ENCODE results near the gene UCK1.

UCK1 gene

DNA sequence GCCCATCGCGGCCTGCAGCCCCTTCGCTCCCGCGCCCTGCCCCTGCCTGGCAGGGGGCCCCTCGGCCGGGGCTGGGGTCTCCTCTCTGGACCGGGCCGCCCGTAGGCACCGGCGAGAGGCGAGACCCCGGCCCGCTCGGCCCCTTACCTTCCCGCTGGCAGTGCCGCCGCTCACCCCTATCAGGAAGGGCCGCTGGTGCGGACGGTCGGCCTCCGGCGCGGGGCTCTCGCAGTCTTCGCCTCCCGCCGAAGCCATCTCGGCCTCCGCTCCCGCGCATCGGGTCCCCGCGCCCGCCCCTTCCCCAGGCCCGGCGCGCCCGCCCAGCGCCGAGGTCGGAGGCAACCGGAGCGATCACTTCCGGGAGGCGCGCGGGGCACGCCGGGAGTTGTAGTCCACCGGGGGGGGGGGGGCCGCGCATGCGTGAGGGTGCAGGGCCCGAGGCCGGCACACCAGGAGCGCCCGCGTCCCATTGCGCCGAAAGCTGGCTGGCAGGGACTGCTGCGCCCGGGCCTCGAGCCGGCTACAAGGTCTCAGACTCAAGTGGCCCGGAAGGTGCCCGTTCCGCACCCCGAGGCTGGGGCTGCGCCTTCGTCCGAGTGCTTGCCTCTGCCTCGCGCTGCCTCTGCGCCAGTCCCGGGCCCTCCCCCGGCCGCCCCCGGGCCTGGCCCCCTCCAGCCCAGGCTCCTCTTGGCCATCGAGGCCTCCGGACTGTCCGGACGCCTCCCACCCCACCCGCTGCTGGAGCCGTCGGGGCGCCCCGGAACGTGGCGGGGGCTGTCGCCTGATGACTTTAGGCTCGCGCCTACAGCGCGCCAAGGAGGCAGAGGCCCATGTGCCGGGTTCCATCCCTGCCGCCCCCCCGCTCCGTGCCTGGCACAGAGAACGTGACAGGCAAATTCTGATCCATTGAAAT lies at the start of gene UCK1:
Gene UCK1, minus strand, starts transcription at position 344 of the 913 bp plus-strand sequence. Its CDS starts 89 bp downstream, at position 255.
- peak; percentile 71 to 81 for DNase-seq

DNA sequence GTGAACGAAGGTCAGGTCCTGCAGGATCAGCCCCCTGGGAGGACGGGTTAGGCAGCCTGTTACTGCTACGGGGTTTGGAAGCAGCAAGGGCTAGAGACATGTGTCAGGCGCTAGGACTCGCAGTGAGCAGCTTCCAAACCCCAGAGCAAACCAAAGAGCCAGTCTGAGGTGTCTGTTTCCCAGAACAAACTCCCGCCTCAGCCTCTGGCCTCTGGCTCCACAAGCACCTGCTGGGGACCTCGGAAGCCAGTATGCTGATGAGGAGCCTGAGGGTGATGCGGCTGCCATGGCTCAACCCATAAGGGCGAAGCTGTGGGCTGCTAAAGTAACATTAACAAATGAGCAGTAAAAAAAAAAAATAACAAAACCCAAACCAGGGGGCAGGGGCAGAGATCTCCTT lies 49.3 kb upstream of the UCK1 start:
- no peak for DNase-seq

DNA sequence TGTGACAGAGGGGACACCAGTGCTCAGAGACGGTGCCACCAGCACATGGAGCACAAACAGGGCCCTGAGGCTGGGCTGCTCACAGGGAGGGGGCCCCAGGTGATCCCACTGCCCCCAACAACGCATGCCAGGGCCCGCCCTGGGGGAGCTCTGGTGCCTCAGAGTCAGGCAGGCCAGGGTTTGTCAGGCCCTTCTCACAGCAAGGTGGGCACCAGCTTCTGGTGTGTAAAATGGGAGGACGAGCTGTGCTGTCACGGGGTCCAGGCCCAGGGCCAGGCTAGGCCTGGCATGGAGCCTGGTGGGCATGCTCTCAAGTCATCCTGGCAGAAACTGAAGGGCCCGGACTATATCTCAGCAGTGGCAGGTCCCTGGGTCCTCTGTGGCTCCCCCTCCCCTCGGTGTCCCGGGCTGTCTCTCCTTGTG lies 48.7 kb upstream of the UCK1 start:
- DNase-seq: no peak

DNA sequence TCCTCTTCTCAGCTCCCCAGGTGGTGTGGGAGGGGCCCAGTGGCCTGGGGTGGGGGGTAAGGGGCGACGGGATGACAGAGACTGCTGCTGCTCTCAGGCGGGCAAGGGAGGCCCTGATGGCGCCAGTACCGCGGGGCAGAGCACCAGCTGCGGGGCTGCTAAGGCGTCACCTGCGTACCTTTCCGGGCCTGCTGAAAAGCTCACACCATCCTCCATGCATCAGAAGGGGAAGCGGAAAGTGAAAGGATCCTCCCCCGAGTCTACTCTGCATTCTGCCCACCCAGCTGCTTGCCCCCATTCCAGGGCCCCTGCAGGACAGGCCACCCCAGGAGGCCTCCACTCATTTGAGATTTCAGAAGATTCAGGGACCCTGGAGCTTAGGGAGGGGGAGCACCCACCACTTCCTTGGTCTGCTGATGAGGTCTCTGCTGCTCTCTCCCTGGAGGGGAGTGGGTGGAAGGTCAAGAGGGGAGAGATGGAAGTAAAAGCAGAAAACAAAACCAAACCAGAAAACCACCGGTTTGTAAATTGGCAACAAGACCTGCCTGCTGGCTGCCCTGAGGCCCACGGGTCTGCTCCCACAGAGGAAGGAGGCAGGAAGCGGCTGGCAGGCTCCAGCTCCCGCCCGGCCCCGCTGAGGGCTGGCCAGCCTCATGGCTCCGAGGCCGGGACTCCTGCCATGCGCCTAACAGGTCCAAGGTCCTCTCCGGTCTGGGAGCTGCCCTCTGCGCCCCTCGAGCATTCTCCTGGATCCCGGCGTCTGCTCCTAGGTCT lies 47.9 kb upstream of the UCK1 start:
- DNase-seq: peak; percentile 34

DNA sequence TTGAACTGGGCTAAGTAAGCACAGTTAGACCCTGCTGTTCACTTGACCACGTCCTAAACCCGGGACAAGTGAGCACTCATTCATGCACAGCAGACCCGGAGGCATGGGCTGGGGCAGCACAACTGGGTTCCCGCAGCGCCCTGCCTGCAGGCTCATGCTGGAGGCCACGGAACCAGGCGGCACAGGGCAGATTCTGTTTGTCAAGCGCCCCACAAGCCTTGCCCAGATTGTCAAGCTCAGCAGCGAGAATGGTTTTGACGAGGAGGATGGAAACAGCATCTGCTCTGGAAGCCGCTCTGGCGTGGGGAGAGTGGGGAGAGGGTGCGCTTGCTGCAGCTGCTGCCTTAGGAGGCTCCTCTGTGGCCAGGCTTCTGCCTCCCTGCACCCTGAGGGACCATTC lies 47.0 kb upstream of the UCK1 start:
- no peak for DNase-seq

DNA sequence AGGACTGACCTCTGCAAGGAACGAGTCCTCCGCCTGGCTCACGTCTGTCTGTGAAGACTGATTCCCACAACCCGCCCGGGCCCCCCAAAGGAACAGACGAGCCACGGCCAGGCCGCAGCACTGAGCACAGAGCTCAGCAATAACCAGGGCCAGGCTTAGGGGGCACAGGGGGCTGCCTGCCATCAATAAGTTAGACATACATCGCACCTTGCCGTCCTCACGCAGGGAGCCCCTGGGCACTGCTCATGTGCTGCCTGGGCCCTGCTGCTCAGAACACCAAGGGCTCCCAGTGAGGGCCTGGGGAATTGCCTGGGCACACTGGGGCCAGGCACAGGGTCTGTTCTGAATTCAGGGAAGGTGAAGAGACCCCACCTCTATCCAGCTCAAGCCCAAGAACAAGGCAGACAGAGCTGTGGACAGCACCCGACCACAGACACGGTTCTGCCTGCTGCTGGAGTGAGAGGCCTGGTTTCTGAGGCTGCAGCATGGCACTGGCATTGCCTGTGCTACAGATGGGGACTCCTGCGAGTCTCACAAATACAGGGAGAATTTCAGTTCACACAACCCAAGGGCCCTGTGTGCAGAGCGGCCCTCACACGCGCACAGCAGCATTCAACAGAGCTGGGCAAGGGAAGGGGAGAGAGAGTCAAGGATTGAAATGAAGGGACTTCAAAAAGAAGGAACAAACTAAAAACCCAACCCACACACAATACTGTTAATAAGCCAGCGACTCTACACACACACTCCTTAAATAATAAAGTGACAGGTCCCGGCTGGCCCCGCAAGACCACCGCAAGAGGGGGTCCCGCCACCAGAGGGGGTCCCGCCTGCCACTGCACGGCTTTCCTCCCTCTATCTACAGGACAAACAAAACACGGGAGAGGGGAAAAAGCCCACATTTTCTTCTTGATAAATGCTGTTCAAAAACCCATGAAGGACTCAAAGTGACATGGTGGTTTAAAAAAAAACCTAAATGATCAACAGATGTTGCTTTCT lies 46.2 kb upstream of the UCK1 start:
- no peak for DNase-seq

DNA sequence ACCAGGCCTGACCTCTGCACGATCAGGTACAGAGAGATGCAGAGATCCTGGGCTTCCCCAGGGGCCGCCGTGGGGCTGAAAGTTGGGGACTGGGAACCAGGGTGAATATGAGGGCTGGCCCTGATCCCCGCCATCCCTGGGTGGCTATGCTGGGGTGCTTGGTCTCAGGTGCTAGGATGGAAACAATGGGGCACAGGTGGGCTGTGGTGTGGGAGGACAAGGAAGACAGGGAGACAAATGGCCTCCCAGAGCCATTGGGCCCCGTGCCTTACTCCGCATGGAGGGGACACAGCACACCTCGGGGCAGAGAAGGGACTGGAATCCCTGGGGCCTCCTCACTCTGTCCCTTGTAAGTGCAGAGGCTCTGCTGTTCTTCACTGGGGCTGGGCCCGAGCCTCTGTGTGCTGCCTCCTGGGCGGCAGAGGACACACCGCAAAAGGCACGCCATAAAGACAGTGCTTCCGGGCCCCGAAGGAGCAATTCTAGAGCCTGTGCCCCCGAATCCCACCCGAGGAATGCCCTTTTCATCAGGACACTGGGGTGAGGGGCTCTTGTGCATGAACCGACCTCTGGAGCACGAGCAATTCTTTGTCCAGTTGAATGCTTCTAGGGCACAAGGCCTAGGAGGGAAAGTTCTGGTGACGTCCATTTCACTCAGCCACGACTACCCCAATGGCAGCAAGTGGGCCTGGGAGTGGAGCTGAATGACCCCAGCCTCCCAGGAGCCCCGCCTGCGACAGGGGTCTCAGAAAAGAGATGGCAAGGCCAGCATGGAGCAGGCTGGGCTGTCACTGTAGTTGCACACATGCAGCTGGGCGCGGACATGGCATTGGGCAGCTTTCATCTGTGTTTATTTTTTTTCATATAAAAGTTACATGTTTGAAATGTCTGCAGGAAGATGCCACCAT lies 45.1 kb upstream of the UCK1 start:
- no peak for DNase-seq

DNA sequence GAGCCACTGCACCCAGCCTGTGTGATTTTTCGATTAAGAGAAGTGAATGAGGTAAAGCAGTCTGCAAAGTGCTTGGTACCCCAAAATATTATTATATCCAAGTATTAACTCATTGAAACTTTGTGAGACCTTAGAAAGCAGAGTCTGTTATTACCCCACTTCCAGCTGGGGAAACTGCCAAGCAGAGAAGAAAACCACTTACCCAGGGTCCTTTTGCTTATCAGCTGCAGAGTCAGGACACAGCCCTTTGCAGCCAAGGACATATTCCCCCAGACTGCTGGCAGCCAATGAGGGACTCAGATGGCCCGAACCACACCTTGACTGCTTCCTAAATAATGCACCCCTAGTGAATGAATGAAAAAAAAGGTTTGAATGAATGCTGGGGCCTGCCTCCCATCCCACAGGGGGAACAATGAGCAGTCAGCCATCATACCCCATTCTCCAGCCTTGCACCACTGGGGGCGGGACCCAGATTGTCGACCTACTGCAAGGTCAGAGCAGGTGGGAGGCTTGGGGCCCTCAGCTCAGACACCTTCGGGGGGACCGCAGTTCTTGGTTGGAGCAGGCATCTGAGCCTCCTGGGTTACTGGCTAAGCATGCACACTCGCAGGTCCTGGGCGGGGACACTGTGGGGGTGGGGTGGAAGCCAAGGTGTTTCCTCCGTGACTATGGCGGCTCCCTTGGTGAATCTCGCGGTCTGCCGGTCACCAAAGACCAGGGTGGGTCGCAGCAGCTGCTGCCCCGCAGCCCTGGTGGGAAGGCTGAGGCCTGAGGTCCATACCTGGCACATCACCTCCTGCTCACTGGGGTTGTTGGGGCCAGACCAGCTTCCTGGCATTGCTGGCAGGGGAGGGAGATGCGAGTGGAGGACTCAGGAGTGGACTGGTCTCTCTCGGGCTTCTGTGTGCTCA lies 43.9 kb upstream of the UCK1 start:
- DNase-seq: no peak

DNA sequence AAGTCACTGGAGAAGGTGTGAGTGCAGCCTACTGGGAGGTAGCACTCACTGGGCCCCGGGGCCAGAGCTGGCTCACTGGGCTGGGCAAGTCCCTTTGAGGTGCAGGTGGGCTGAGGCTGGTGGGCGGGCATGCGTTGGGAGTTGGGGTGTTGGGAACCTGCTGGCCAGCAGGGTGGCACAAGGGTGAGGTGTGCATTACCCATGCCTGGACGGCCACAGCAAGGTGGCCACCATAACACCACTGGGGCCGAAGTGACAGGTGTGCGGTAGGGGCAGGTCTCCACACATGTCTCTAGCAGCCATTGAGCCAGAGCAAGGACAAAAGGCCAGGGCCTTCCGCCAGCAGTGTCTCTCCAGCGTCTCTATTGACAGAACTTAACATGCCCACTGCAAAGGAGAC lies 36.8 kb upstream of the UCK1 start:
- DNase-seq: no peak

DNA sequence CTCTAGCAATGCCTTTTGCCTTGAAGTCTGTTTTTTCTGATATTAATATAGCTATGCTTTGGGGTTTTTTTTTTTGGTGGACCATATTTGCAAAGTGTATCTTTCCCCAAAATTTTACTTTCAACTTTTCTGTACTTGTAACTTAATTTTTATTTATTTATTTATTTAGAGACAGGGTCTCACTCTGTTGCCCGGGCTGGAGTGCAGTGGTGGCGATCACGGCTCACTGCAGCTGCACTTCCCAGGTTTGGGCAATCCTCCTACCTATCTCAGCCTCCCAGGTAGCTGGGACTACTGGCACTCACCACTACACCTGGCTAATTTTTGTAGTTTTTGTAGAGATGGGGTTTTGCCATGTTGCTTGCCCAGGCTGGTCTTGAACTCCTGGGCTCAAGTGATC lies 35.1 kb upstream of the UCK1 start:
- DNase-seq: no peak

DNA sequence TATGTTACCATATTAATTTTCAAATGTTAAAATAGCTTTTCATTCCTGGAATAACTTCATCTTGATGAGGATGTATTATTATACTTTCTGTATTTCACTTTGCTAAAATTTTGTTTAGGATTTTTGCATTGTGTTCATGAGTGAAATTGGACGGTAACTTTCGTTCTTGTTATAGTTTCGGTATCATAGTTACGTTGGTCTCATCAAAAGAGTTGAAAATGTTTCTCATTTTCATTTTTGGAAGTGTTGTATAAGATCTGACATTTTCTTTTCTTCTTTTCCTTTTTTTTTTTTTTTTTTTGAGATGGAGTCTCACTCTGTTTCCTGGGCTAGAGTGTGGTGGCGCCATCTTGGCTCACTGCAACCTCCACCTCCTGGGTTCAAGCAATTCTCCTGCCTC lies 34.3 kb upstream of the UCK1 start:
- no peak for DNase-seq

DNA sequence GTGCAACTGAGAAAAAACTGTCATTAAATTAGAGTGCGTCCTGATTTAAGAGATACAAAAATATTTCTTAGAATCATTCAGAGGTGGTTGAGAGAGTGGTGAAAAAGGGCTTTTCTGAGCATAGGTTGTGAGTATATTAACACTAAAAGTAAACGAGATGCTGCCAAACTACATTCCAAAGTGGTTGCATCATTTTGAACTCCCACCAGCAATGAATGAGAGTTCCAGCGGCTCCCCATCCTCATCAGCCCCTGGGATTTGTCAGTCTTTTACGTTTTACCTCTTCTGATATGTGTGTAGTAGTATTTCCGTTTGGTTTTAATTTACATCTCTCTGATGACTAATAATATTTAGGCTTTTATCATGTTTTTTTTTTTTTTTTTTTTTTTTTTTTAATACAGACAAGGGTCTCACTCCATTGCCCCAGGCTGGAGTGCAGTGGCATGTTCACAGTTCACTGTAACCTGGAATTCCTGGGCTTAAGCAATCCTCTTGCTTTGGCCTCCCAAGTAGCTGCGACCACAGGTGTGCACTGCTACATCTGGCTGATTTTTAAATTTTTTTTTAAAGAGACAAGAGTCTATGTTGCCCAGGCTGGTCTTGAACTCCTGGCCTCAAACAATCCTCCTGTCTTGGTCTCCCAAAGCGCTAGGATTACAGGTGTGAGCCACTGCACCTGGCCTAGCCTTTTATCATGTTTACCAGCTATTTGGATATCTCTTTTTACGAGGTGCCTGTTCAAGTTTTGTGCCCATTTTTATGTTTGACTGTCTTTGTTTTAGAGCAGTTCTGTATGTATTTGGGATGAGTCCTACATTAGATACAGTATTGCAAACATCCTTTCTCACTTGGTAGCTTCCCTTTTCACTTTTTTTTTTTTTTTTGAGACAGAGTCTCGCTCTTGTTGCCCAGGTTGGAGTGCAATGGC lies 31.2 kb upstream of the UCK1 start:
- DNase-seq: no peak

DNA sequence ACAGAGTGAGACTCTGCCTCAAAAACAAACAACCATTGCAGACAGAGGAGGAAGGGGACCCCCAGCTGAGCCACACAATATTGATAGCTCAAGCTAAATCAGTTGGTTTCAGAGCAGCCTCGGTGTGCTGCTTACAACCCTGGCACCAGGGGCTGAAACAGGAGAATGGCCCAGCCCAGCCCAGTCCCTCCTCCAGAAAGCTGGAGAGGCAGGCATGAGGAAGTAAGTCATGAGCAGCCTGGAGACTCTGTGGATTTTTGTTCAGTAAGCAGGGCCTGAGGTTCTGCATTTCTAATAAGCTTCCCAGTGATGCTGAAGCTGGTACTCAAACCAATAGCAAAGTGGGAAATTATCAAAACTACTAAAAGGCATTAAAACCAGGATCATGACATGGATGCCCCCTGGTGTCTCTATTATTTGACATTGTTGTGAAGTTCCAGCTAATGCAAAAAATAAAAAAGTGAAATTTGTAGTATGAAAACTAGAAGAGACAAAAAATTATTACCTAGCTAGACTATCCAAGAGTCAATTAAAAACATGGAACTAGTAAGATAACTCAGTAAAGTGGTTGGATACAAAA lies 28.4 kb upstream of the UCK1 start:
- DNase-seq: no peak

DNA sequence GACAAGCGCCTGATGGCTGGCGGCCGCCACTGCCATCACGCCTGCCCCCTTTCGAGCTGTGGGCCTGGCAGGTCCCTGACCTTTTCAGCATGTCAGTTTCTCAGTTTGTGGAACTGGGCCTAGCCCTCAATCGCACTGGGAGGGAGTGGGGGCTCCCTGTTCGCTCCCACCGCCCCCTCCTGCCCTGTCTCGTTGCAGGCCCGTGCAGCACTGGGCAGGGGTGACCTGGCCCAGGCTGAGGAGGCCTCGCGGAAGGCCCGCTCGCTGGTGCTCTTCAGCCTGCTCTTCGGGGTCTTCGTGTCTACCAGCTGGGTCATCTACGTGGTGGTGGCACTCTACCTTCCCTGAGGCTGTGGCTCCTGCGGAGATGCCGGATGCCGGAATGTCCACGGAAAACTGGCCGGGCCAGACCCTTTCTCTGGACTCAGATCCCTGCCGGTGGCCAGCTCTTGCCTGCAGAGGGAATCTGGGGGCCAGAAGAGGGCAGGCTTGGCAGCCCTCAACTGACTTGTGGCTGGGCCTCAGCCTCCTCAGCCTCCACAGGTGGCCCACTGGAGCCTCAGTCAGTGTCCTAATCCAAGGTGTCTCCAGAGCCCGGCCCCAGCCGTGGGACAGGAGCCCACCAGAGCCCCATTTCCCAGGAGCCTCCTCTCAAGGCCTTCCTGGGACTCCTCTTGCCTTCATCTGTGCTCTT lies 26.9 kb upstream of the UCK1 start:
- DNase-seq: no peak

DNA sequence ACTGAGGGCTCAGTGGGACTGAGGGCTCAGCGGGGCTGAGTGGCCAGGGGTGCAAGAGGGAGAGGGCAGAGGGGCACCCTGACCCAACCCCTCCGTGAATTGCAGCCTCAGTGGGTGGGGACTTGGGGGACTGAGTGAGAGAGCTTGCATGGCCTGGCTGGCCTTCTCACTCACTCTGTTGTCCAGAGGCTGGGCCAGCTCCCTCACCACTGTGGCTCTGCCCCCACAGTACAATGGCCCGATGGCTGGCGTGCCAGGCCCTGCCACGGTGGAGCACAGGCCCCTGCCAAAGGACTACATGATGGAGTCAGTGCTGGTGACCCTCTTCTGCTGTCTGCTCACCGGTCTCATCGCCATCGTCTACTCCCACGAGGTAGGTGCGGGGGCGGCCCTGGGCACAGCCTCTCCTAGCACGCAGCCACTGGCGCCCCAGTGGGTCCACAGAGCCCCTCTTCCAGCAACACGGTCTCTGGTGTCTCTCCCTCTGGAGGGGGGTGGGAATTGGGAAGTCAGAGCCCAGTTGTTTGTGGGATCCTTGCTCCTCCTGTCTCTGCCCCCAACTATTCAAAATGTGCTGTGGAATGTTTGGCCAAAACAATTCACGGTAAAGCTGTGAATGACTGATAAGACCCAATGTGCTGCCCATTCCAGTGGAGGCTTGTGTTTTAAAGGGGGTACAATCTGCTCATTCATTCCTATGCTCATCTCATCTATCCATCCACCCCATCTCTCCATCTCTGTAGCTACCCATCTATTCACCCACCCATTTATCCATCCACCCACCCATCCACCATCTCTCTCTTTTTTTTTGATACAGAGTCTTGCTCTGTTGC lies 25.0 kb upstream of the UCK1 start:
- DNase-seq: no peak

DNA sequence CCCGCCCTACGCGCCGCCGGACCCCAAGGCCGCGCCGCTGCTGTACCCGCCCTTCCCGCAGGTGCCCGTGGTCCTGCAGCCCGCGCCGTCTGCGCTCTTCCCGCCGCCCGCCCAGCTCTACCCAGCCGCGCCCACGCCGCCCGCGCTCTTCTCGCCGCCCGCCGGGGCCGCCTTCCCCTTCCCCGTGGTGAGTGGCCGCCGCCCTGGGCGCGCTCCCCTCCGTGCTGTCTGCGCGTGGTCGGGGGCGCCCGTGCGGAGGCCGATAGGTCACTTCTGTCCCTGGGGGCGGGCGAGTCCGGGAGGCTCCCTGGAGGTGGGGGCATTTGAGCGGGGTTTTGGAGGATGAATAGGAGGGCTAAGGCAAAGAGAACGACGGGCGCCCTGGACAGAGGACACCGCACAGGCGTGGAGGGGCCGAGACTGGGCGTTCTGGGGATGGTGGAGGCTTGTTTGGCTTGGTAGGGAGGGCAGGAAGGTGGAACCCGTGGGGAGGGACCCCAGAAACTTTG lies 23.8 kb upstream of the UCK1 start:
- DNase-seq: no peak
